Spinal cord (tissue), 10 donors: Measurements from ENCODE around the gene ATP9A. TPM values are rescaled to one million over a fixed set of nuclear protein-coding genes. Genes with fewer than 3 reads are reported as not detected.
A peak's percentile ranks its signal among the peaks of the same experiment; 100 is the strongest.

Experiments
- DNase-seq, 6 donors: peaks; one replicate each; pipeline versions ENCODE4 v3.0.0 to v3.0.0-alpha.2; 2013 to 2015; ENCODE audit warnings: low spot score in 6 of 6, low read depth in 4 of 6
- H3K27ac ChIP-seq: one replicate; pipeline ENCODE4 v1.5.1; 2013; ENCODE audit warnings: low read depth, low read length, control low read depth
- H3K27me3 ChIP-seq: one replicate; pipeline ENCODE4 v1.6.1; 2013; ENCODE audit warnings: low read length; ENCODE audit not compliant: control insufficient read depth, insufficient read depth
- H3K36me3 ChIP-seq: one replicate; pipeline ENCODE4 v1.6.1; 2013; ENCODE audit warnings: low read length; ENCODE audit not compliant: control insufficient read depth, insufficient read depth
- H3K4me1 ChIP-seq: one replicate; pipeline ENCODE4 v1.6.1; 2013; ENCODE audit warnings: low read length; ENCODE audit not compliant: control insufficient read depth, insufficient read depth
- H3K4me3 ChIP-seq: one replicate; pipeline ENCODE4 v1.5.1; 2013; ENCODE audit warnings: low read depth, low read length, control low read depth
- H3K9me3 ChIP-seq: one replicate; pipeline ENCODE4 v1.6.1; 2013; ENCODE audit warnings: low read length; ENCODE audit not compliant: control insufficient read depth, insufficient read depth
- WGBS: methylation state at CpG from one replicate; pipeline ENCODE4 v1.1.5; 2013; ENCODE audit warnings: missing lambda C conversion rate; ENCODE audit not compliant: insufficient coverage; 5-methylcytosine and 5-hydroxymethylcytosine counted together
- polyA plus RNA-seq, 2 donors: library from polyadenylated mRNA; unstranded; fragments of 120-200 nt; gene quantifications; one replicate each; pipeline ENCODE4 v1.2.1, GENCODE V29; 2013; ENCODE audit not compliant: insufficient read length in 2 of 2
- total RNA-seq, 2 donors: library from RNA; depleted of rRNA in 1 of 2; stranded (reverse); fragments of 120-200 nt in 1 of 2; fragments of >200 nt in 1 of 2; gene quantifications; one replicate each; pipeline versions ENCODE4 v1.2.3 to v1.2.4, GENCODE V29; 2013 to 2014
- donor health status: healthy.

The ATP9A gene
- total and polyA plus RNA-seq, 4 donors = 77.3 to 187 (median 169) TPM

- WGBS = 94% methylated on average over 12 of the region's 13 CpGs
- no peak for DNase-seq
Observed at GRCh38 chr20:51583073-51583472, 185.1 kb downstream of the ATP9A start.

GRCh38 chr20:51581571-51581970, 186.6 kb downstream of the ATP9A start:
- no peak for DNase-seq
- no peaks in the 10 kb centered on the region for H3K4me1 ChIP-seq
- H3K27me3 ChIP-seq = no peaks in the 10 kb centered on the region
- H3K9me3 ChIP-seq = no peaks in the 10 kb centered on the region
- H3K27ac ChIP-seq = no peak overlapping the region
- no peaks in the 10 kb centered on the region for H3K36me3 ChIP-seq
- H3K4me3 ChIP-seq = no peak overlapping the region

More at GRCh38 chr20:51583073-51583472, 185.1 kb downstream of the ATP9A start:
- no peak overlapping the region for H3K4me3 ChIP-seq
- H3K36me3 ChIP-seq = no peaks in the 10 kb centered on the region
- no peak overlapping the region for H3K27ac ChIP-seq
- H3K9me3 ChIP-seq = no peaks in the 10 kb centered on the region
- no peaks in the 10 kb centered on the region for H3K27me3 ChIP-seq
- H3K4me1 ChIP-seq = no peaks in the 10 kb centered on the region

GRCh38 chr20:51579137-51579536, 189.1 kb downstream of the ATP9A start:
- no peak overlapping the region for H3K4me3 ChIP-seq
- H3K27ac ChIP-seq = no peak overlapping the region
- no peak for DNase-seq
- no peaks in the 10 kb centered on the region for H3K4me1 ChIP-seq
- no peaks in the 10 kb centered on the region for H3K27me3 ChIP-seq
- peaks cover 4% of the 10 kb centered on the region for H3K9me3 ChIP-seq
- H3K36me3 ChIP-seq = no peaks in the 10 kb centered on the region
- 65% methylated on average over 5 of the region's 8 CpGs for WGBS

GRCh38 chr20:51578145-51578459, 190.1 kb downstream of the ATP9A start:
- peaks cover 4% of the 10 kb centered on the region for H3K9me3 ChIP-seq
- H3K27me3 ChIP-seq = no peaks in the 10 kb centered on the region
- H3K36me3 ChIP-seq = no peaks in the 10 kb centered on the region
- DNase-seq = no peak
- peaks cover 5% of the 10 kb centered on the region for H3K4me1 ChIP-seq
- no peak overlapping the region for H3K27ac ChIP-seq
- WGBS = 100% methylated on average over 2 of the region's 2 CpGs
- H3K4me3 ChIP-seq = no peak overlapping the region

GRCh38 chr20:51577432-51578144, 190.6 kb downstream of the ATP9A start:
- Histone ChIP-seq H3K27ac (no peak overlapping the region), H3K4me1 (peaks cover 5% of the 10 kb centered on the region), H3K9me3 (peaks cover 4% of the 10 kb centered on the region), H3K36me3 (no peaks in the 10 kb centered on the region), H3K4me3 (no peak overlapping the region), H3K27me3 (no peaks in the 10 kb centered on the region)
- 89% methylated on average over 11 of the region's 11 CpGs for WGBS
- no peak for DNase-seq

GRCh38 chr20:51575486-51575885, 192.7 kb downstream of the ATP9A start:
- Histone ChIP-seq H3K4me1 (peaks cover 5% of the 10 kb centered on the region), H3K27me3 (no peaks in the 10 kb centered on the region), H3K36me3 (no peaks in the 10 kb centered on the region), H3K9me3 (peaks cover 4% of the 10 kb centered on the region), H3K27ac (no peak overlapping the region), H3K4me3 (no peak overlapping the region)
- DNase-seq = no peak
- WGBS = 87% methylated on average over 2 of the region's 3 CpGs

- Histone ChIP-seq H3K27me3 (no peaks in the 10 kb centered on the region), H3K27ac (no peak overlapping the region), H3K4me1 (peaks cover 5% of the 10 kb centered on the region), H3K9me3 (peaks cover 4% of the 10 kb centered on the region), H3K36me3 (no peaks in the 10 kb centered on the region), H3K4me3 (no peak overlapping the region)
- DNase-seq = no peak
- WGBS = 90% methylated on average over 3 of the region's 6 CpGs
Observed at GRCh38 chr20:51574248-51575033, 193.7 kb downstream of the ATP9A start.

- WGBS = 87% methylated on average over 8 of the region's 8 CpGs
- Histone ChIP-seq H3K9me3 (peaks cover 4% of the 10 kb centered on the region), H3K36me3 (no peaks in the 10 kb centered on the region), H3K4me3 (no peak overlapping the region), H3K27ac (peak overlapping the region; percentile 59), H3K27me3 (no peaks in the 10 kb centered on the region), H3K4me1 (peaks cover 5% of the 10 kb centered on the region)
- DNase-seq = peak in 1 of 6 donors; percentile 63
Observed at GRCh38 chr20:51573576-51574243, 194.5 kb downstream of the ATP9A start.

GRCh38 chr20:51571460-51571794, 196.8 kb downstream of the ATP9A start:
- no peaks in the 10 kb centered on the region for H3K27me3 ChIP-seq
- no peak overlapping the region for H3K4me3 ChIP-seq
- peaks cover 4% of the 10 kb centered on the region for H3K9me3 ChIP-seq
- H3K36me3 ChIP-seq = no peaks in the 10 kb centered on the region
- WGBS = 94% methylated on average over 4 of the region's 4 CpGs
- no peak for DNase-seq
- H3K27ac ChIP-seq = no peak overlapping the region
- peaks cover 5% of the 10 kb centered on the region for H3K4me1 ChIP-seq
